Central memory CD4-positive, alpha-beta T cell (primary cell): ENCODE results near the gene ZNF284.
A peak's percentile ranks its signal among the peaks of the same experiment; 100 is the strongest.

Experiments used
- DNase-seq: peaks from one replicate; pipeline ENCODE4 v3.0.0; 2022
- total RNA-seq, 3 experiments: gene quantifications; one replicate each; lab custom pipeline; 2026; lab: John Stamatoyannopoulos, UW

ZNF284 gene
- 2.7 to 7.4 (median 2.9) reads per million in 3 experiments for total RNA-seq

DNA sequence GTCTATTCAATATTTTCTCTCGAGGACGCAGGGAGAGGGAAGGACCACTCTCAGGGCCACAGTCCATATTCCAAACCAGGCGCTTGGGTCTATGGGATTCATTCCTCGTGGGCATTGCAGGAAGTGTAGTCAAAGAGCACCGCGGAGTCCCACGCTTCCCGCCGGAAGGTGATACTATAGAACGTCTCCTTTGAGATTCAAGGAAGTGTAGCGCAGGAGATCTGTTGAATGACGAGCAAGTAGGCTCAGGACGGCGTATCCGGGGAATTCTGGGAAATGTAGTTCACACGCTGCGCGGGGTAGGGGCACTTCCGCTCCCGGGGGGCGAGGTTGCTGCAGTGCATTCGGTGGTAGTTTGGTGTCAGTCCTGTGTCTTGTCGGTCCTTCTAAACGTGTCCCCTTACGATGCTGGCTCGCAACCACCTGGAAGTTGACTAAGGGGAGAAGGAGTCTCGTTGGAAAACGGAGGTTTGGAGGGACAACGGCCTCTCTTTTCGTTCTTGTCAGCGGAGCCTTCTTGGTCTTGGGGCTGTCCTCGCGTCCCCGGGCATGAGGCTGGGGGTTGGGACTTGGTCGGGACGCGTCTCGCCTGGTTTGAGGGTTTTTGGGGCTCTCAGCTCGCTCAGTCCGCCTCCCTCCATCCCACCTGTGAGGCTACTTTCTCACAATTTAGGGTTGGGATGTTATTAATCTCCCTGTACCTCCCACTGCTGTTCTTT is at the start of gene ZNF284:
TSS of gene ZNF284 (plus strand) at position 336 of the 719 bp plus-strand sequence. CDS start 4,231 bp downstream, outside the sequence.
- DNase-seq = peak; percentile 82

DNA sequence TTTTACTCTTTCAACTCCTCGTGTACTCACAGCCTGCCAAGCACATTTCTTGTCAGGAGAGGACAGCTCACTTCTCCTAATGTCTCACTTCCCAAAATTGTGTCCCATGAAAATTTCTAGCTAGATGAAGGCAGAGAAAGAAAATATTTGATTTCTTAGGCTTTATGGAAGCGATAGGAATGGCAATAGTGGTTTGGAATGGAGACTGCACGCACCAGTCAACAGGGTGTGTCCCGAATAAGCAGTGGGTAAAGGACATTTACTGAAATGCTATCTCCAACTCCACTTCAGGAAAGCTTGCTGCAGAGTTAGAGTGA is 47.1 kb upstream of the ZNF284 start:
- no peak for DNase-seq

DNA sequence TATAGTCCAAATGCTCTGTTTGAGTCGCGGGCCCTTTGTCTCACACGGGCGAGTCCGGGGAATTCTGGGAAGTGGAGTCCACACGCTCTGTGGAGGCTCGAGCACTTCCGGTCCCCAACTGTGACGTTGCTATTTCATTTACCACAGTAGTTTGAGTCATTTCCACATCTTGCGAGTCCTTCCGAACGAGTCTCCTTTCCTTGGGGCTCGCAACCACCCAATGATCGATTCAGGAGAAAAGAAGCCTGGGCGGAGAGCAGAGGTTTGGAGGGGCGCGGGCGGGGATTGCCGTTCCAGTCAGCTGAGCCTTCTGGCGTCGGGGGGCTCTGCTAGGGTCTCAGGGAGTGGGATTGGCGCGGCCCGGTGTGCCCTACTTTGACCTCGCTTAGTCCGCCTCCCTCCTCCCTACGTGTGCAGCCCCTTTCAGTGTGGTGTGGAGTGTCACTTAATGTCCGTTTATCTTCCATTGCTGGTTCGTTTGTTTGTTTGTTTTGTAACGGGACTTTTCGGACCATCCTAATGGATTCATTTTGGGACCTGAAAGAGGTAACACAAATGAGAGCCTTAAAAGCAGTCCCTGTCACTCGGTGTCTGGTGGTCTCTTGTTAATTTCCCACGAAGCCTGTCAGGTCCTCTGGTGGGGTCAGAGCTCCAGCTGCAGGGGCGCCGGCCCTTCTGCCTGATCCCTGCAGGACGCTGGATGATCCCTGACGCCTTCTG is 46.6 kb upstream of the ZNF284 start, which contains the start of gene ZNF222:
TSS of gene ZNF222 (plus strand) at position 163 of the 720 bp plus-strand sequence. CDS start at position 221, 58 bp downstream.
- peak; percentile 66 for DNase-seq

DNA sequence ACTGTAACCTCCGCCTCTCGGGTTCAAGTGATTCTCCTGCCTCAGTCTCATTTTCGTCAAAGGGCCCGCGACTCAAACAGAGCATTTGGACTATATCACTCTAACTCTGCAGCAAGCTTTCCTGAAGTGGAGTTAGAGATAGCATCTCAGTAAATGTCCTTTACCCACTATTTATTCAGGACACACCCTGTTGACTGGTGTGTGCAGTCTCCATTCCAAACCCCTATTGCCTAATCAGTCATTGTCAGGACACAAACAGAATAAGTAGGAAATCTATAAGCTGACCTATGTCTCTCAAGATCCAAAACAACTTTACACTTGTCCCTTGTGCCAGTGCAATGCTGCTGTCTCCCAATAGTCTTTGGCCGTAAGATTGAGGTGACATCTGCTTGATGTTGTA is 45.3 kb upstream of the ZNF284 start:
- DNase-seq = no peak

DNA sequence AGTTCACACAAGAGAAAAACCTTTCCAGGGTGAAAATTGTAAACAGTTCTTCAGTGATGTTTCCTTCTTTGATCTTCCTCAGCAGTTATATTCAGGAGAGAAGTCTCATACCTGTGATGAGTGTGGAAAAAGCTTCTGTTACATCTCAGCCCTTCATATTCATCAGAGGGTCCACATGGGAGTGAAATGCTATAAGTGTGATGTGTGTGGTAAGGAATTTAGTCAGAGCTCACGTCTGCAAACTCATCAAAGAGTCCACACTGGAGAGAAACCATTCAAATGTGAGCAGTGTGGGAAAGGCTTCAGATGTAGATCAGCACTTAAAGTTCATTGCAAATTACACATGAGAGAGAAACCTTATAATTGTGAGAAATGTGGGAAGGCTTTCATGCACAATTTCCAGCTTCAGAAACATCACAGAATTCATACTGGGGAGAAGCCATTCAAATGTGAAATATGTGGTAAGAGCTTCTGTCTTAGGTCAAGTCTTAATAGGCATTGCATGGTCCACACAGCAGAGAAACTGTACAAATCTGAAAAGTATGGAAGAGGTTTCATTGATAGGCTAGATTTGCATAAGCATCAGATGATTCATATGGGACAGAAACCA is 39.9 kb upstream of the ZNF284 start:
- no peak for DNase-seq

DNA sequence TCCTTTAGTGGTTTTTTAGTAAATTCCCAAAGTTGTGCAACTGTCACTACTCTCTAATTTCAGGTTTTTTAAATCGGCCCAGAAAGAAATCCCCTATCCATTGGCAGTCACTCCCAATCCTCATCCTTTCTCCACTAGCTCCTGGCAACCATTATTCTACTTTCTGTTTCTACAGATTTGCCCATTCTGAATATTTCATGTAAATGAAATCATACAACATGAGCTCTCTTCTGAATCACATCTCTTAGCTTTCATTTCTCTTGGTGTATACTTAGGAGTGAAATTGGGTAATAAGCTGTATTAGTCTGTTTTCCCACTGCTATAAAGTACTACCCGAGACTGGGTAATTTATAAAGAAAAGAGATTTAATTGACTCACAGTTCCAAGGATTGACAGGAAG is 29.8 kb upstream of the ZNF284 start:
- no peak for DNase-seq

DNA sequence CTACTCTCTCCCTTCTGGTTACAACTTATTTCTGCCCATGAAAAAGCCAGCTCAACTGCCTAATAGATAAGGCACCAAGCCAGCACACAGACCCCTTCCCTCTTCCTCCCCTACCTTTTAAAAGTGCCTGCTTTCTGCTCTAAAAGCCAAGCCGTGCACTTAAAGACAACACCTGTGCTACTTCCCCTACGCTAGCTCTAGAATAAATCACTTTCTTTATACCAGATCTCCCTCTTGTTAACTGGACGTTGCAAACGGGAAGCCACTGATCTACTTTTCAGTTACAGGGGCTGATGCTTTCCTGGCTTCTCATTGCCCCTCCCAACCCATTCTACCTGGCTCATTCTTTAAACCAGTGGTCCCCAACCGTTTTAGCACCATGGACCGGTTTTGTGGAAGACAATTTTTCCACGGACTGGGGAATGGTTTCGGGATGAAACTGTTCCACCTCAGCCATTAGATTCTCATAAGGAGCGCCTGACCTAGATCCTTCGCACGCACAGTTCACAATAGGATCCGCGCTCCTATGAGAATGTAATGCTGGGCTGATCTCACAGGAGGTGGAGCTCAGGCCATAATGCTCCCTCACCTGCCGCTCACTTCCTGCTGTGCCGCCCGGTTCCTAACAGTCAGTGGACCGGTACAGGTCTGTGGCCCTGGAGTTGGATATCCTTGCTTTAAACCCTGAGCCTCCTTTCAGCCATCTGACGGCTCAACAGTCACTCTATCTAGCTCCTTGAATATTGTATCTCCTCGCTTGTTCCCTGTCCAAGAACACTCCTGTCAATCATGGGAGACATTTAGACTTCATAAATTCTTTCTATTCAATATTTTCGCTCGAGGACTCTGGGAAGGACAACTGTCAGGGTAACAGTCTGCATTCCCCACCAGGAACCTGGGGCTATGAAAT is 21.0 kb upstream of the ZNF284 start:
- no peak for DNase-seq

DNA sequence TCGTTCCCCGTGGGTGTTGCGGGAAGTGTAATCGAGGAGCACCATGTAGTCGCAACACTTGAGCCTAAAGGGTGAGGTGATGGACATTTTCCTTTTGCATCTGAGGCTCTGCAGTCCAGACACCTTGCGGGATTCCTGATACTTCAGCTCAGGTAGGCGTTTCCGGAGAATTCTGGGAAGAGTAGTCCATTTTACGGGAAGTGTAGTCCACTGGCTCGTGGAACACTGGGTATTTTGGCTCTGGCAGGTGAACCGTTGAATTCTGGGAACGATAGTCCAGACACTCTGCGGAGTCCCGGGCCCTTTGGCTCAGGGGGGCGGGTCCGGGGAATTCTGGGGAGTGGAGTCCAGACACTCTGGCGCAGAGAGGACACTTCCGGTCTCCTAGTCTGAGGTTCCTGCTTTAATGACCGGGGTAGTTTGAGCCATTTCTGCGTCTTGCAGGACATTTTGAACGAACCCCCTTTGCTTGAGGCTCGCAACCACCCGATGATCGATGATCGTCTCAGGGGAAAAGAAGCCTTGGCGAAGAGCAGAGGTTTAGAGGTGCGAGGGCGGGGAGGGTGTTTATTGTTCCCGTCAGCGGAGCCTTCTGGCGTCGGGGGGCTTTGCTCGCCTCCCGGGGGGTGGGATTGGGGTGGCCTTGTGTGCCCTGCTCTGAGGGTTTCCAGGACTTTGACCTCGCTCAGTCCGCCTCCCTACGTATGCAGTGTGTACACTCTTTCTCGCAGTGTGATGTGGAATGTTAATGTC is 20.1 kb upstream of the ZNF284 start, which contains the start of gene ZNF223:
TSS of gene ZNF223 (plus strand) at position 387 of the 753 bp plus-strand sequence. CDS start 3,141 bp downstream, outside the sequence.
- DNase-seq = peak; percentile 29

DNA sequence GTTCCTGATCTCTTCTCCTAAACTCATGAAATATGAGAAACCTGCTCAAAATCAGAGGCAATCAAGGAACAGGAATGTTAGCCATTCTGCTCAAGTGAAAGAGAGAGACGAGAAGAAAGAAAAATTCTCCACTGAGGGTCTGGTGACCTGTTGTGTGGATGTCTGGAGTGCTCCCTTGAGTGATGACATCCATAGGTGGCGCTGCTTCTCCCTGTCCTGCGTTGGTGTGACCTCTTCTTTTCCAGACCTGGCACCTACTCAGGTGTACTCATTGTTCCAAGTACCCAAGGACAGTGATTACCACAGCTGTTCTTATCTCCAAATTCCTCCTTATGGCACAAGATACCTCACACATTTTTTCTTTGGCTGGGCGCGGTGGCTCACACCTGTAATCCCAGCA is 16.1 kb upstream of the ZNF284 start:
- DNase-seq = no peak

DNA sequence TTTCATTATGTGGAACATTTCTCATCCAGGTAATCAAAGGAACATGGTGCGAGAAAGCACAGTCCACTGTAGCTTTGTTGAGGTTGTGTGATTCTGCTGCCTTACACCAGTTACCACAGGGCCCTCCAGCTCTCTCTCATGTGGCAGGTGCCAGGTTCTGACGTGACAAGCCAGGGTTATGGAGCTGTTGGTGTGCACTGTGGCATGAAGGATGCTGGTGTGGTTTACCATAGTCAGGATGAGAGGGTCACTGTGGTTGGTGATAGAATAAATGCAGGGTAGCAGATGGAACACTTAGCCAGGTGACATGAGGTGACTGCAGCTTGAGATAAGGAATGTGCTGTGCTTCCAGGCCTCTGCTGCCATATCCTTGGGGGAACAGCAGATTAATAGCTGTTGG is 12.7 kb upstream of the ZNF284 start:
- no peak for DNase-seq

DNA sequence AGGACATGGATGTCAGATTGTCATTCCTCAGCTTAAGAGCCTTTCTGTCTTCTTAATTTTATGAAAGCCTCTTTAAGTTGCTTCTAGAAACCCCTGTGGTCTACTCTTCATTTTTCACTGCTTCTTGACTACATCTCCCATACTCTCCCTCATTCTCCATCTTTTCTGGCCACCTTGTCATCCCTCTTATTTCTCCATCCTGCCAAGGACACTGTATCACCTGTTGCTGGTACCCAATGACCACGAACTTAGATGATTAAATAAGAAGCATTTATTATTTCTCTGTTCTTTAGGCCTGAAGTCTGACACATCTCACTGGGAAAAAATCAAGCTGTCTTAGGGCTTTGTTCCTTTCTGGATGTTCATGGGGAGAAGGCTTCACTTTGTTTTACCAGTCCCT is 10.9 kb upstream of the ZNF284 start:
- no peak for DNase-seq

DNA sequence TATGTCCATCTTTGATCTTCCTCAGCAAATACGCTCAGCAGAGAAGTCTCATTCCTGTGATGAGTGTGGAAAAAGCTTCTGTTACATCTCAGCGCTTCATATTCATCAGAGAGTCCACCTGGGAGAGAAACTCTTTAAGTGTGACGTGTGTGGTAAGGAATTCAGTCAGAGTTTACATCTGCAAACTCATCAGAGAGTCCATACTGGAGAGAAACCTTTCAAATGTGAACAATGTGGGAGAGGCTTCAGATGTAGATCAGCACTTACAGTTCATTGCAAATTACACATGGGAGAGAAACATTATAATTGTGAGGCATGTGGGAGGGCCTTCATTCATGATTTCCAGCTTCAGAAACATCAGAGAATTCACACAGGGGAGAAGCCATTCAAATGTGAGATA is 5.7 kb upstream of the ZNF284 start:
- DNase-seq = no peak

DNA sequence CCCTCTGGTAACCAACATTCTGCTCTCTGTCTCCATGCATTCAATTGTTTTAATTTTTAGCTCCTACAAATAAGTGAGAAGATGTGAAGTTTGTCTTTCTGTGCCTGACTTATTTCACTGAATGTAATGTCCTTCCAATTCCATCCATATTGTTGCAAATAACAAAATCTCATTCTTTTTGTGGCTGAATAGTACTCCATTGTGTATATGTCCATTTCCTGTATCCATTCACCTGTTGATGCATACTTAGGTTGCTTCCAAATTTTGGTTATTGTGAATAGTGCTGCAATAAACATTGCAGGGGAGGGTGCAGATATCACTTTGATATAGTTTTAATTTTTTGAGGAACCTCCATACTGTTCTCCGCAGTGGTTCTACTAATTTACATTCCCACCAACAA is 2.5 kb upstream of the ZNF284 start:
- no peak for DNase-seq

DNA sequence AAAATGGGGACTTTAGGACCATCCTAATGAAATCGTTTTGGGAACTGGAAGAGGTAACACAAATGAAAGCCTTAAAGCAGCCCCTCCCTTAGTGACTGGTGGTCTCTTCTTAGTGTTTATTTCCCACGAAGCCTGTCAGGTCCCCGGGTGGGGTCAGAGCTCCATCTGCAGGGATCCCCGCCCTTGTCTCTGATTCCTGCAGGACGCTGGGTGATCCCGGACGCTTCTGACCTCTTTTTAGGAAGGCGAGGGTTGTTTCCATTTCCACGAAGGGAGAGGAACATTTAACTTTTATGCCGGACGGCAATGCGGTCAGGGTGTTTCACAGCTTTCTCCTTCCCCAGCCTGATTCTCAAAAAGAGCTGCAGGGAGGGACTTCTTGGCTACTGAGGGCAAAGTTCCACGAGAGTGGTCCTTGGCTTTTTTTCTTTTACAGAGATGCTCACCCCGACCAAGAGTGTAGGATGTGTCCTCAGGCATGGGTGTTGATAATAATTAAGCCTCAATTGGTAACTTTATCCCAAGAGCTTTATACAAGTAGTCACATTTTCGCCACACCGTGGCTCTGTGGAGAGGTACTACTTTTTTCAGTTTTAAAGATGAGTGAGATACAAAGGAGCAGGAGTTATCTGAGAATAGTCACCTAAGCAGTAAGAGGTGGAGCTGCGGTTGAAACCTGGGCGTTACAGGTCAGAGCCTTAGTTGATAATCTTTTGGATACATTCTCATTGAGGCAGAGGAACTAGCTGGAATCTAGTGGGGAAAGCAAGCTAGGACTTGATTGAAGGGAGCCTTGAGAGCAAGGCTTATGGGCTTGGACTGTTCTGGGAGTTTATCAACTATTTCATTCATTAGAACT is 813 bp downstream of the ZNF284 start:
- no peak for DNase-seq

DNA sequence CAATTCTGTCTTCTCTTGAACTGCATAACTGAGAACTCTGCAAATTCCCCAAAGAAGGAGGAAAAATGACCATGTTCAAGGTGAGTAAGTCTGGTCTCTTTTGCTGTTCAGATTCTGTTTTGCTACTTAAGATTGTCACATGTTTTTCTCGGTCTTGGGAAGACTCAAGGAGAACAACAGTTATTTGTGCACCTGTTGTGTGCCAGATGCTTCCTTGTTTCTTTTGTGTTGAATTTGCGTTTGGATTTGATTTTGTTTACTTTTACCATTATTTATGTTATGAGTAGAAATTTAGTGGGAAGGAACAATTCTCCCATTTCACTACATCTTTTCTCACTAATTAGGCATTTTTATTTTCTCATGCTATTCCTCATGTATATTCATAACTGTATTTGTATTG is 4.4 kb downstream of the ZNF284 start:
- no peak for DNase-seq

DNA sequence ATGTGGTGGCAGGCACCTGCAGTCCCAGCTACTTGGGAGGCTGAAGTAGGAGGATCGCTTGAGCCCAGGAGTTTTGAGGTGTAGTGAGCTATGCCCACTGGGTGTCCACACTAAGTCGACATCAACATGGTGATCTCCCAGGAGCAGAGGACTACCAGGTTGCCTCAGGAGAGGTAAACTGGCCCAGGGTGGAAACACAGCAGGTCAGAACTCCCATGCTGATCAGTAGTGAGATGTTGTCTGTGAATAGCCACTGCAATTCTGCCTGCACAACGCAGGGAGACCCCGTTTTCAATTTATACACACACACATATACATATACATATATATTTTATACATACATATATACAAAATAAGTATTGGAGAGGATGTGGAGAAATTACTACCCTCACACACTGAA is 20.1 kb downstream of the ZNF284 start:
- DNase-seq = no peak

DNA sequence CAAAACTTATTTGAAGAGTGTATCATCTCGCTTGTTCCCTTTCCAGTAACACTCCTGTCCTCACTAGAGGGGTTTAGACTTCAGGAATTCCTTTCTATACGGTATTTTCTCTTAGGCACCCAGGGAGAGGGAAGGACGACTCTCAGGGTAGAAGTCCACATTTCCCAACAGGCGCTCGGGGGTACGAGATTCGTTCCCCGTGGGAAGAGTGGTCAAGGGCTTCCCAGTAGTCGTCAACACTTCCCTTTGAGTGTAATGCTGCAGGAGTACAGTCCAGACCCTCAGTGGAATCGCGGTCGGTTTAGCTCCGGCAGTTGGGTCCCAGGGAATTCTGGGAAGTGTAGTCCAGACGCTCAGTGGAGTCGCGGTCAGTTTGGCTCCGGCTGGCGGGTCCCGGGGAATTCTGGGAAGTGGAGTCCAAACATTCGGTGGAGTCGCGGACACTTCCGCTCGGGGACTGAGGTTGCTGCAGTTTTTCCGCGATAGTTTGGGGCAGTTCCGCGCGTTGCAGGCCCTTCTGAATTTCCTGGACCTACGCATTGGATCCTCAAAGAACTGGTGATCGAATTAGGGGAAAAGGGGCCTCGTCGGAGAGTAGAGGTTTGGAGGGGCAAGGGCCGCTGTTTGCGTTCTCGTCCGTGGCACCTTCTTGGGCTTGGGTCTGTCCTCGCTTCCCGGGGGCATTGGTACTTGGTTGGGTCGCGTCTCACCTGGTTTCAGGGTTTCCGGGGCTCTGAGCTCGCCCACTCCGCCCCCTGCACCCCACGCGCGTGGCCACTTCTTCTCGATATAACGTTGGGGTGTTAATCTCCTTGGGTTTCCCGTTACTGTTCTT is 22.2 kb downstream of the ZNF284 start, which contains the start of gene ZNF224:
TSS of gene ZNF224 (plus strand) at position 431 of the 835 bp plus-strand sequence. CDS start 3,513 bp downstream, outside the sequence.
- peak; percentile 69 for DNase-seq

DNA sequence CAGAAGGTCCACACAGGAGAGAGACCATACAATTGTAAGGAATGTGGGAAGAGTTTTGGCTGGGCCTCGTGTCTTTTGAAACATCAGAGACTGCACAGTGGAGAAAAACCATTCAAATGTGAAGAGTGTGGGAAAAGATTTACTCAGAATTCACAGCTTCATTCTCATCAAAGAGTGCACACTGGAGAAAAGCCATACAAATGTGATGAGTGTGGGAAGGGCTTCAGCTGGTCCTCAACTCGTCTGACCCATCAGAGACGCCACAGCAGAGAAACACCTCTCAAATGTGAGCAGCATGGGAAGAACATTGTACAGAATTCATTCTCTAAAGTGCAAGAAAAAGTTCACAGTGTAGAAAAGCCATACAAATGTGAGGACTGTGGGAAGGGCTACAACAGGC is 35.8 kb downstream of the ZNF284 start:
- no peak for DNase-seq

DNA sequence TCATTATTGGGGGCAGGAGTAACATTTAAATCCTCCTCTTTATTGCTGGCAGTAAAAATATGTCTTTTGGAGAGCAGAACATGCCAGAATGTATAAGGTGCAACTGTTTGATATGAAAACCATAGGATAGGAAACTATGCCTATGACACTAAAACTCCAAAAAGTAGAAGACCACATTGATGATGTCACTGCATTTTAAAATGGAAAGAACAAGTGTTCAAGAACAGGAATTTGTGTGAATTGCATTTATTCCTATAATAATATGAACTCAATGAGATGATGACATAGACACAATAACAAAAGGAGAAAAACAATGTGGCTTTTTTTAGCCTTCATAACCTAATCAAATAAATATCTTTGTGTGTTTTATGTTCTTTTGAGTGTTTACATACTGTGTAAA is 37.5 kb downstream of the ZNF284 start:
- no peak for DNase-seq
